IMR-90 (cell line): ENCODE results near the gene ADGRG6. TPM values are rescaled to one million over a fixed set of nuclear protein-coding genes. Genes with fewer than 3 reads are reported as not detected.
A peak's percentile ranks its signal among the peaks of the same experiment; 100 is the strongest.

ENCODE experiments used
- ATAC-seq: fragments of 200-7000 bp; cut with Tn5 transposase; 2 replicates; pipeline ENCODE4 v1.9.1; 2020; ENCODE audit warnings: low read depth, mild to moderate bottlenecking, moderate library complexity
- BruUV-seq: library from RNA; stranded (reverse); fragments of 400-500 nt; replicated peaks from 2 replicates; lab custom pipeline; 2021; lab: Mats Ljungman, UMichigan
- CTCF ChIA-PET: fragments of 300-600 bp; formaldehyde crosslinking; extraction: SDS; loops from one replicate; lab custom pipeline; 2021; ENCODE audit warnings: antibody characterized with exemption; lab: Yijun Ruan, JAX
- POLR2A ChIA-PET: fragments of 300-600 bp; sonication (Branson Sonifier 250); formaldehyde crosslinking; loops from one replicate; lab custom pipeline; 2022; ENCODE audit warnings: antibody characterized with exemption; ENCODE audit not compliant: unreplicated experiment; lab: Charles Lee
- DNase-seq: peaks from one replicate; pipeline ENCODE4 v3.0.0; 2013
- H2AFZ ChIP-seq: replicated peaks from 2 replicates; pipeline ENCODE3; 2013; ENCODE audit warnings: low read length, mild to moderate bottlenecking; ENCODE audit not compliant: poor library complexity
- H2AK5ac ChIP-seq: 2 replicates; pipeline ENCODE4 v1.6.1; 2013; ENCODE audit warnings: low read depth, low read length, inconsistent platforms
- H2AK9ac ChIP-seq: replicated peaks from 2 replicates; pipeline ENCODE3; 2013; ENCODE audit warnings: mild to moderate bottlenecking, low read depth, low read length, moderate library complexity; ENCODE audit not compliant: poor library complexity
- H2BK120ac ChIP-seq: 2 replicates; pipeline ENCODE4 v1.6.1; 2013; ENCODE audit warnings: low read depth, low read length, inconsistent platforms
- H2BK15ac ChIP-seq: 3 replicates; pipeline ENCODE4 v1.6.1; 2013; ENCODE audit warnings: low read depth, low read length, inconsistent platforms
- H2BK20ac ChIP-seq: 2 replicates; pipeline ENCODE4 v1.6.1; 2013; ENCODE audit warnings: low read depth, mild to moderate bottlenecking, inconsistent platforms, low read length, moderate library complexity
- H2BK5ac ChIP-seq: 2 replicates; pipeline ENCODE4 v1.6.1; 2013; ENCODE audit warnings: mild to moderate bottlenecking, low read depth, low read length, inconsistent platforms; ENCODE audit not compliant: poor library complexity, severe bottlenecking
- H3K14ac ChIP-seq: replicated peaks from 2 replicates; pipeline ENCODE4 v1.6.1; 2013; ENCODE audit warnings: low read depth, low read length, inconsistent platforms
- H3K18ac ChIP-seq: 2 replicates; pipeline ENCODE4 v1.6.1; 2013; ENCODE audit warnings: low read depth, low read length, control low read depth
- H3K23ac ChIP-seq: 2 replicates; pipeline ENCODE4 v1.6.1; 2013; ENCODE audit warnings: low read depth, low read length, inconsistent platforms
- H3K27ac ChIP-seq: 2 replicates; pipeline ENCODE4 v1.5.1; 2013; ENCODE audit warnings: mild to moderate bottlenecking, control low read depth, low read length; ENCODE audit not compliant: insufficient read depth
- H3K27me3 ChIP-seq: 2 replicates; pipeline ENCODE4 v1.6.1; 2013; ENCODE audit warnings: low read length; ENCODE audit not compliant: control insufficient read depth, insufficient read depth
- H3K36me3 ChIP-seq: 2 replicates; pipeline ENCODE4 v1.6.1; 2013; ENCODE audit warnings: low read length, mixed read lengths; ENCODE audit not compliant: control insufficient read depth, insufficient read depth
- H3K4ac ChIP-seq: 2 replicates; pipeline ENCODE4 v1.6.1; 2013; ENCODE audit warnings: low read depth, low read length, inconsistent platforms
- H3K4me1 ChIP-seq: 2 replicates; pipeline ENCODE4 v1.6.1; 2013; ENCODE audit warnings: low read length, mixed read lengths; ENCODE audit not compliant: control insufficient read depth, insufficient read depth
- H3K4me2 ChIP-seq: 2 replicates; pipeline ENCODE4 v1.6.1; 2013; ENCODE audit warnings: low read depth, mild to moderate bottlenecking, control low read depth, low read length, moderate library complexity
- H3K4me3 ChIP-seq: 2 replicates; pipeline ENCODE4 v1.5.1; 2013; ENCODE audit warnings: low read depth, mild to moderate bottlenecking, control low read depth, low read length, moderate library complexity; ENCODE audit not compliant: insufficient read depth
- H3K56ac ChIP-seq: 2 replicates; pipeline ENCODE4 v1.6.1; 2013; ENCODE audit warnings: low read length, inconsistent platforms; ENCODE audit not compliant: insufficient read depth; ENCODE audit errors: extremely low read depth
- H3K79me1 ChIP-seq, 2 experiments: 2 replicates each; pipeline ENCODE4 v1.6.1; 2013; ENCODE audit warnings: low read length in 2 of 2, inconsistent platforms in 1 of 2, low read depth in 1 of 2
- H3K9ac ChIP-seq: 2 replicates; pipeline ENCODE4 v1.6.1; 2013; ENCODE audit warnings: low read depth, low read length, control low read depth
- H3K9me1 ChIP-seq: 2 replicates; pipeline ENCODE4 v1.6.1; 2013; ENCODE audit warnings: low read length, inconsistent platforms; ENCODE audit not compliant: insufficient read depth
- H3K9me3 ChIP-seq: 2 replicates; pipeline ENCODE4 v1.6.1; 2013; ENCODE audit warnings: low read length; ENCODE audit not compliant: control insufficient read depth, insufficient read depth
- H4K20me1 ChIP-seq: 2 replicates; pipeline ENCODE4 v1.6.1; 2013; ENCODE audit warnings: low read length, inconsistent platforms; ENCODE audit not compliant: insufficient read depth
- H4K5ac ChIP-seq: 2 replicates; pipeline ENCODE4 v1.6.1; 2013; ENCODE audit warnings: mild to moderate bottlenecking, low read depth, low read length, control low read depth
- H4K8ac ChIP-seq, 2 experiments: 2 replicates each; pipeline ENCODE4 v1.6.1; 2013; ENCODE audit warnings: low read depth in 2 of 2, low read length in 2 of 2, control low read depth in 1 of 2, inconsistent platforms in 1 of 2
- H4K91ac ChIP-seq: 2 replicates; pipeline ENCODE4 v1.6.1; 2013; ENCODE audit warnings: low read depth, low read length, inconsistent platforms; ENCODE audit not compliant: insufficient read depth
- BHLHE40 ChIP-seq: fragments of 150-350 bp; IDR thresholded peaks from 2 replicates; pipeline ENCODE4 v1.6.1; 2016; ENCODE audit warnings: mild to moderate bottlenecking, low read depth, low read length
- CEBPB ChIP-seq: IDR thresholded peaks from 2 replicates; pipeline ENCODE4 v1.6.1; 2012; ENCODE audit warnings: low read depth, low read length, improper control_type of control experiment
- CHD1 ChIP-seq: IDR thresholded peaks from 2 replicates; pipeline ENCODE4 v1.6.1; 2012; ENCODE audit warnings: low read depth, low read length, improper control_type of control experiment
- FOS ChIP-seq: fragments of 150-350 bp; IDR thresholded peaks from 2 replicates; pipeline ENCODE4 v1.6.1; 2016; ENCODE audit warnings: low read depth, low read length
- MAFK ChIP-seq: IDR thresholded peaks from 2 replicates; pipeline ENCODE4 v1.6.1; 2012; ENCODE audit warnings: low read depth, low read length, improper control_type of control experiment
- MAZ ChIP-seq: IDR thresholded peaks from 2 replicates; pipeline ENCODE4 v1.6.1; 2012; ENCODE audit warnings: low read depth, mild to moderate bottlenecking, low read length, improper control_type of control experiment, moderate library complexity, borderline replicate concordance
- MXI1 ChIP-seq: IDR thresholded peaks from 2 replicates; pipeline ENCODE4 v1.6.1; 2012; ENCODE audit warnings: low read depth, mild to moderate bottlenecking, low read length, moderate library complexity, borderline replicate concordance
- NFE2L2 ChIP-seq: fragments of 150-350 bp; IDR thresholded peaks from 2 replicates; pipeline ENCODE4 v1.6.1; 2016; ENCODE audit warnings: low read depth, mild to moderate bottlenecking, low read length
- POLR2A ChIP-seq: IDR thresholded peaks from 2 replicates; pipeline ENCODE4 v1.6.1; 2012; ENCODE audit warnings: mild to moderate bottlenecking, low read depth, low read length
- RAD21 ChIP-seq: IDR thresholded peaks from 2 replicates; pipeline ENCODE4 v1.6.1; 2012; ENCODE audit warnings: low read length, improper control_type of control experiment
- RCOR1 ChIP-seq: IDR thresholded peaks from 2 replicates; pipeline ENCODE4 v1.6.1; 2012; ENCODE audit warnings: mild to moderate bottlenecking, low read length, improper control_type of control experiment; ENCODE audit not compliant: insufficient replicate concordance
- RFX5 ChIP-seq: IDR thresholded peaks from 2 replicates; pipeline ENCODE4 v1.8.0; 2012; ENCODE audit warnings: low read depth, mild to moderate bottlenecking, low read length, moderate library complexity
- SMC3 ChIP-seq: fragments of 150-350 bp; IDR thresholded peaks from 2 replicates; pipeline ENCODE4 v1.6.1; 2016; ENCODE audit warnings: low read depth, mild to moderate bottlenecking, antibody characterized with exemption, low read length, moderate library complexity
- dilution Hi-C: fragments of 300-500 bp; cut with HindIII; formaldehyde crosslinking; loops from one replicate; pipeline ENCODE4 v1.14.3; 2018; ENCODE audit warnings: low sequenced_read_pairs; ENCODE audit not compliant: unreplicated experiment
- in situ Hi-C: fragments of 300-500 bp; cut with MboI; formaldehyde crosslinking; loops from 3 replicates; pipeline ENCODE4 v1.14.3; 2019; ENCODE audit warnings: low sequenced_read_pairs, inconsistent platforms, mixed read lengths
- intact Hi-C: fragments of 100-400 bp; cut with micrococcal nuclease; formaldehyde crosslinking; loops from 2 replicates; pipeline ENCODE4 v1.10.0; 2022
- polyA plus RNA-seq, 3 experiments: library from polyadenylated mRNA; depleted of rRNA; stranded (reverse); fragments of >200 nt; gene quantifications; 2 replicates each; pipeline ENCODE4 v1.2.3, GENCODE V29; 2012; ENCODE audit warnings: low replicate concordance in 1 of 3
- total RNA-seq: library from RNA; depleted of rRNA; stranded (reverse); fragments of >200 nt; gene quantifications from 2 replicates; pipeline ENCODE4 v1.2.3, GENCODE V29; 2012
- TF ChIP-seq, protein P1 (sequence below): fragments of 150-350 bp; IDR thresholded peaks from 2 replicates; pipeline ENCODE4 v1.6.1; 2017; ENCODE audit warnings: mild to moderate bottlenecking, antibody characterized with exemption, low read length, low read depth
- TF ChIP-seq, protein P2 (sequence below): fragments of 150-350 bp; IDR thresholded peaks from 2 replicates; pipeline ENCODE4 v1.6.1; 2016; ENCODE audit warnings: low read depth, mild to moderate bottlenecking, low read length, moderate library complexity, borderline replicate concordance
- TF ChIP-seq, protein P3 (sequence below): conservative IDR thresholded peaks from 2 replicates; pipeline ENCODE4 v1.5.1; 2012; ENCODE audit warnings: mild to moderate bottlenecking, low read depth, low read length, improper control_type of control experiment

Gene ADGRG6
- total and polyA plus RNA-seq, 2 of the 4 experiments (the other 2 are of a cell fraction) = 10.0 to 20.3 TPM

DNA sequence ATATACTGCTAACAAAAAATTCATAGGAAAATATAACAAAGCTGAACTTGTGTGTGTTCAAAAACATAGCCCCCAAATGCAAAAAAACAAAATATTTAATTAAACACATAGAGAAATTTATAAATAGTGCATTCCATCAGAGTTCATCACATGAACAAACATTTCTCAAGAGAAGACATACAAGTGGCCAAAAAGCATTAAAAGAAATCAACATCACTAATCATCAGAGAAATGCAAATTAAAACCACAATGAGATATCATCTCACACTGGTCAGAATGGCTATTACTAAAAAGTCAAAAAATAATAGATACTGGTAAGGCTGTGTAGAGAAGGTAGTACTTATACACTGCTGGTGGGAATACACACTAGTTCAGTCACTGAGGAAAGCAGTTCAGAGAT is 39.6 kb upstream of the ADGRG6 start:
- in situ Hi-C loops (no loop called here), dilution Hi-C loops (no loop called here), intact Hi-C loops (no loop called here)
- H2AK9ac ChIP-seq = no peak overlapping the region
- H3K79me1 ChIP-seq = no peaks in the 10 kb centered on the region
- no peak overlapping the region for H2BK15ac ChIP-seq
- H3K4ac ChIP-seq = no peak overlapping the region
- H3K27ac ChIP-seq = no peak overlapping the region
- H3K23ac ChIP-seq = no peak overlapping the region
- H3K4me1 ChIP-seq = peaks cover 3% of the 10 kb centered on the region; the same call in 1 of the 2 replicates
- H4K91ac ChIP-seq = no peak overlapping the region
- no peaks in the 10 kb centered on the region for H3K36me3 ChIP-seq
- no peak overlapping the region for H3K9ac ChIP-seq
- H3K9me1 ChIP-seq = no peaks in the 10 kb centered on the region
- no peak for DNase-seq
- no peak overlapping the region for H3K4me2 ChIP-seq
- H4K8ac ChIP-seq = no peak overlapping the region
- H2BK5ac ChIP-seq = peak overlapping the region; percentile 1
- no peak overlapping the region for H2AFZ ChIP-seq
- POLR2A ChIA-PET = no interaction called here
- no peak overlapping the region for H3K14ac ChIP-seq
- no peaks in the 10 kb centered on the region for H3K27me3 ChIP-seq
- ATAC-seq = peak; percentile 54
- no peak overlapping the region for H3K4me3 ChIP-seq
- no peak overlapping the region for H3K56ac ChIP-seq
- TF ChIP-seq RFX5 (no peak), SMC3 (no peak), MAZ (no peak), CHD1 (no peak), POLR2A (no peak), MAFK (no peak), BHLHE40 (no peak), NFE2L2 (no peak), MXI1 (no peak), CEBPB (no peak), RAD21 (no peak), RCOR1 (no peak), FOS (no peak)
- TF ChIP-seq, protein P1, sequence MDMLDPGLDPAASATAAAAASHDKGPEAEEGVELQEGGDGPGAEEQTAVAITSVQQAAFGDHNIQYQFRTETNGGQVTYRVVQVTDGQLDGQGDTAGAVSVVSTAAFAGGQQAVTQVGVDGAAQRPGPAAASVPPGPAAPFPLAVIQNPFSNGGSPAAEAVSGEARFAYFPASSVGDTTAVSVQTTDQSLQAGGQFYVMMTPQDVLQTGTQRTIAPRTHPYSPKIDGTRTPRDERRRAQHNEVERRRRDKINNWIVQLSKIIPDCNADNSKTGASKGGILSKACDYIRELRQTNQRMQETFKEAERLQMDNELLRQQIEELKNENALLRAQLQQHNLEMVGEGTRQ = no peak
- TF ChIP-seq, protein P2, sequence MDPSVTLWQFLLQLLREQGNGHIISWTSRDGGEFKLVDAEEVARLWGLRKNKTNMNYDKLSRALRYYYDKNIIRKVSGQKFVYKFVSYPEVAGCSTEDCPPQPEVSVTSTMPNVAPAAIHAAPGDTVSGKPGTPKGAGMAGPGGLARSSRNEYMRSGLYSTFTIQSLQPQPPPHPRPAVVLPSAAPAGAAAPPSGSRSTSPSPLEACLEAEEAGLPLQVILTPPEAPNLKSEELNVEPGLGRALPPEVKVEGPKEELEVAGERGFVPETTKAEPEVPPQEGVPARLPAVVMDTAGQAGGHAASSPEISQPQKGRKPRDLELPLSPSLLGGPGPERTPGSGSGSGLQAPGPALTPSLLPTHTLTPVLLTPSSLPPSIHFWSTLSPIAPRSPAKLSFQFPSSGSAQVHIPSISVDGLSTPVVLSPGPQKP = no peak
- TF ChIP-seq, protein P3, sequence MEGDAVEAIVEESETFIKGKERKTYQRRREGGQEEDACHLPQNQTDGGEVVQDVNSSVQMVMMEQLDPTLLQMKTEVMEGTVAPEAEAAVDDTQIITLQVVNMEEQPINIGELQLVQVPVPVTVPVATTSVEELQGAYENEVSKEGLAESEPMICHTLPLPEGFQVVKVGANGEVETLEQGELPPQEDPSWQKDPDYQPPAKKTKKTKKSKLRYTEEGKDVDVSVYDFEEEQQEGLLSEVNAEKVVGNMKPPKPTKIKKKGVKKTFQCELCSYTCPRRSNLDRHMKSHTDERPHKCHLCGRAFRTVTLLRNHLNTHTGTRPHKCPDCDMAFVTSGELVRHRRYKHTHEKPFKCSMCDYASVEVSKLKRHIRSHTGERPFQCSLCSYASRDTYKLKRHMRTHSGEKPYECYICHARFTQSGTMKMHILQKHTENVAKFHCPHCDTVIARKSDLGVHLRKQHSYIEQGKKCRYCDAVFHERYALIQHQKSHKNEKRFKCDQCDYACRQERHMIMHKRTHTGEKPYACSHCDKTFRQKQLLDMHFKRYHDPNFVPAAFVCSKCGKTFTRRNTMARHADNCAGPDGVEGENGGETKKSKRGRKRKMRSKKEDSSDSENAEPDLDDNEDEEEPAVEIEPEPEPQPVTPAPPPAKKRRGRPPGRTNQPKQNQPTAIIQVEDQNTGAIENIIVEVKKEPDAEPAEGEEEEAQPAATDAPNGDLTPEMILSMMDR = no peak
- no peaks in the 10 kb centered on the region for H4K20me1 ChIP-seq
- no TSS peak for BruUV-seq
- H4K5ac ChIP-seq = no peak overlapping the region
- no peak overlapping the region for H2AK5ac ChIP-seq
- CTCF ChIA-PET = no interaction called here
- H3K18ac ChIP-seq = no peak overlapping the region
- H2BK120ac ChIP-seq = no peak overlapping the region
- H3K9me3 ChIP-seq = peaks cover 3% of the 10 kb centered on the region; the same call in 1 of the 2 replicates
- H2BK20ac ChIP-seq = no peak overlapping the region
